GM18867 (cell line): Measurements from ENCODE around the gene IL4.

Experiments used
- ATAC-seq: cut with Tn5 transposase; IDR thresholded peaks from one replicate; pipeline ENCODE4 v1.9.1; 2021; ENCODE audit warnings: mild to moderate bottlenecking, moderate library complexity; ENCODE audit not compliant: unreplicated experiment

IL4 gene

DNA sequence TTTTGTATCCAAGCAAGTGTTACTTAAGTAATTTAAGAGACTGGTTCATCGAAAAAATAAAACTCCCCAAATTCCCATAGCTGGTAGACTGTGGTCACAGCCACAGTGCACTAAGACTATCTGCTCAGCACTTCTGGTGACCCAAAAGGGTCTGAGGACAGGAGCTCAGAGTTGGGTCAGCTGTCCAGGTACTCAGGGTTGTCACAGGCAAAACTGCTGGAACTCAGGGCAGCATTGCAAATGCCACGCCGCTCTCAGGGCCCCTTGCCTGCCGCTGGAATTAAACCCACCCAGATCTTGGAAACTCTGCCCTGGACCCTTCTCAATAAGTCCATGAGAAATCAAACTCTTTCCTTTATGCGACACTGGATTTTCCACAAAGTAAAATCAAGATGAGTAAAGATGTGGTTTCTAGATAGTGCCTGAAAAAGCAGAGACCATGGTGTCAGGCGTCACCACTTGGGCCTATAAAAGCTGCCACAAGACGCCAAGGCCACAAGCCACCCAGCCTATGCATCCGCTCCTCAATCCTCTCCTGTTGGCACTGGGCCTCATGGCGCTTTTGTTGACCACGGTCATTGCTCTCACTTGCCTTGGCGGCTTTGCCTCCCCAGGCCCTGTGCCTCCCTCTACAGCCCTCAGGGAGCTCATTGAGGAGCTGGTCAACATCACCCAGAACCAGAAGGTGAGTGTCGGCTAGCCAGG, 16.0 kb upstream of the IL4 start, which contains the start of gene IL13:
Gene IL13 (plus strand): TSS at position 498 of the 705 bp plus-strand sequence. CDS start 14 bp downstream, at position 512.
- ATAC-seq = no peak

DNA sequence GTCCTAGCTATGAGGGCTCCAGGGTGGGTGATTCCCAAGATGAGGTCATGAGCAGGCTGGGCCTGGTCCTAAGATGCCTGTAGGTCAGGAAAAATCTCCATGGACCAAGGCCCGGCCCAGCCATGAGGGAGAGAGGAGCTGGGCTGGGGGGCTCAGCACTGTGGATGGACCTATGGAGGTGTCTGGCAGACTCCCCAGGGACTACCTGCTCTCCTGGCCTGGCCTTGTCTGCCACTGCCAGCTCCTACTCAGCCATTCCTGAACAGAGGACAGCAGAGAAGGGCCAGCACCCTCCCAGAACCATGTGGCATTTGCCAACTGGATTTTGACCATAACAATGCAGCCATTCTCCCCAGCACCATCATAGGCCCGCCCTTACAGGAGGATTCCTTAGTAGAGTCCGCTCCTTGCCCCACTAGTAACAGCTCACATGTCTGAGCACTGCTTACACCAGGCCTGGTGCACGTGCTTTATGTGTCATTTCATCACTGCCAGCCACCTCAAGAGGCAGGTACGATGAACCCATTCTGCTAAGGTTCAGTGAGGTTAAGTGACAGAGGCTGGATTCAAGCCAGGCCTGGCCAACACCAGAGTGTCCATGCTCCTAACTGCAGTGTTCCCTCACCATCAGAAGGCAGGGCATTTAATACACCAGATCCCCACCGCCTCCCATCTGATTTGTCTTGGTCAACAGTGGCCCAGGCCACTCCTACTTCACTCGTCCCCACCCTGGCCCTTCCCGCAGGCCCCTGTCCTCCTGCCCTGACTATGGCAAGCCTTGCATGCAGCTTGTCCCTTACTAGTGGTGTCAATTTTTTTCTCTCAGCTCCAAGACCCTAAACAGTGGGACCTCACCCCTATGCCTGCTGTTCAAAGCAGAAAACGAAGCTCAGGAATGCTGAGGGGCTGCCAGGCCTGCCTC, 15.1 kb upstream of the IL4 start:
- no peak for ATAC-seq

DNA sequence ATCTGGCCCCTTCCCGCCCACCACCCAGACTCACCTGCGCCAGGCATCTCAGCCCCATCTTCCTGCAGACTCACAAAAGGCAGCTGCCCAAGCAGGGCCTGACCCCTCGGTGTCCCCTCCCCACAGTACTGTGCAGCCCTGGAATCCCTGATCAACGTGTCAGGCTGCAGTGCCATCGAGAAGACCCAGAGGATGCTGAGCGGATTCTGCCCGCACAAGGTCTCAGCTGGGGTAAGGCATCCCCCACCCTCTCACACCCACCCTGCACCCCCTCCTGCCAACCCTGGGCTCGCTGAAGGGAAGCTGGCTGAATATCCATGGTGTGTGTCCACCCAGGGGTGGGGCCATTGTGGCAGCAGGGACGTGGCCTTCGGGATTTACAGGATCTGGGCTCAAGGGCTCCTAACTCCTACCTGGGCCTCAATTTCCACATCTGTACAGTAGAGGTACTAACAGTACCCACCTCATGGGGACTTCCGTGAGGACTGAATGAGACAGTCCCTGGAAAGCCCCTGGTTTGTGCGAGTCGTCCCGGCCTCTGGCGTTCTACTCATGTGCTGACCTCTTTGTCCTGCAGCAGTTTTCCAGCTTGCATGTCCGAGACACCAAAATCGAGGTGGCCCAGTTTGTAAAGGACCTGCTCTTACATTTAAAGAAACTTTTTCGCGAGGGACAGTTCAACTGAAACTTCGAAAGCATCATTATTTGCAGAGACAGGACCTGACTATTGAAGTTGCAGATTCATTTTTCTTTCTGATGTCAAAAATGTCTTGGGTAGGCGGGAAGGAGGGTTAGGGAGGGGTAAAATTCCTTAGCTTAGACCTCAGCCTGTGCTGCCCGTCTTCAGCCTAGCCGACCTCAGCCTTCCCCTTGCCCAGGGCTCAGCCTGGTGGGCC, 13.9 kb upstream of the IL4 start:
- no peak for ATAC-seq

- no peak for ATAC-seq
Observed at GRCh38 chr5:132661231-132662003, 12.4 kb upstream of the IL4 start.

DNA sequence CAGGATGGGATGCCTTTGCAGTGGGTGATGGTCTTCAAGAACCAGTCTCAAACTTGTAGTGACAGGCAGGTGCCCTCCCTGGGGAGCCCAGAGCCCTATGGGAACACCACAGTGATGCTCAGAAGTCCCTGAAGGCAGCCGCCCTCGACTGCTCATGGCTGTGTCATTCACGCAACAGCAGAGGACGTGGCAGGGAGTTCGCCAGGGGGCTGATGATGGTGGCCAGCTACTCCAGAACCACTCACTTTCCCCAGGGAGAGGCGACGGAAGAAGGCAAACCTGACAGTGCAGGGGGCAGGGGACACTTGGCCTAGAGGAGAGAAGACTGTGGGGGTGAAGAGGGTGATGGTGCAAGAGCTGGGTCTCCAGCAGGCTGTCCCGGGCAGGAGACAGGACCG, 11.8 kb upstream of the IL4 start:
- no peak for ATAC-seq

GRCh38 chr5:132662925-132663770, 10.6 kb upstream of the IL4 start:
- ATAC-seq = peak; percentile 53

DNA sequence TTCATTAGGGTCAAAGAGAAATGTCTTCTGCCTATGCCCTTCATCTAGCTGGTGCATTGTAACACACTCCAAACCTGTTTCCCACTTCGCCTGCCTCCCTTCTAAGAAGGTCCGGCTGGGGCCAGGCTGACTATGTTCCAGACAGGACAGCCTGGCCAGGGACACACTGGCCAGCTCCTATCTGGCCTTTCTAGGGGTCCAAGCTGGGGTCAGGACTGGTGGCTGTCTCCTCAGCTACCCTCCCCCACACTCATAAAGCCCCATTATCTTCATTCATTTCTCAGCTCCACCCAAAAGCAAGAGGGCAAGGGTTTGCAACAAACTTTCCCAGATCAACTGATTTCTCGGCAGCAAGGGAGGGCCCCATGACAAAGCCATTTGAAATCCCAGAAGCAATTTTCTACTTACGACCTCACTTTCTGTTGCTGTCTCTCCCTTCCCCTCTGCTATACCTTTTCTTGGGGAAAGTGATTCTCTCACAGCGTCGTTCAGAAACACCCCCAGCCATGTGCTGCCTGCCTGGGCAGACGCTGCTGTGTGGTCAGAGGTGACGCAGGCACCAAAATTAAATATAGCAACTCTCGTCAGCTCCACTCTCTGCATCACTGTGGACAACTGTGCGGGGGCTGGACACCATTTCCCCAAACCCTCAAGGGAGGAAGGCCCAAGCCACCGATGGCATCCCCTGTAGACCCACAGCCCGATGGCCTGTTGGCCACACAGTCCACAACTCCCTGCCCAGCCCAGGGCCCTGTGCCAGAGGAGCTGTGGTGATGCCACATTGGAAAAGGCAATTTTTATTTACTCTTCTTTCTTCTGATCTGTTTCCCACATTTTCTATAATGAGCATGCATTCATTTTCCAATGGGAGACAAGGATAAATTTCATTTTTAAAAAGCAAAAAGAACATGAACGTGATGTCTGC, 9.8 kb upstream of the IL4 start:
- peak; percentile 66 for ATAC-seq

GRCh38 chr5:132664696-132665209, 9.0 kb upstream of the IL4 start:
- ATAC-seq = no peak

- no peak for ATAC-seq
Observed at GRCh38 chr5:132665574-132666080, 8.2 kb upstream of the IL4 start.

DNA sequence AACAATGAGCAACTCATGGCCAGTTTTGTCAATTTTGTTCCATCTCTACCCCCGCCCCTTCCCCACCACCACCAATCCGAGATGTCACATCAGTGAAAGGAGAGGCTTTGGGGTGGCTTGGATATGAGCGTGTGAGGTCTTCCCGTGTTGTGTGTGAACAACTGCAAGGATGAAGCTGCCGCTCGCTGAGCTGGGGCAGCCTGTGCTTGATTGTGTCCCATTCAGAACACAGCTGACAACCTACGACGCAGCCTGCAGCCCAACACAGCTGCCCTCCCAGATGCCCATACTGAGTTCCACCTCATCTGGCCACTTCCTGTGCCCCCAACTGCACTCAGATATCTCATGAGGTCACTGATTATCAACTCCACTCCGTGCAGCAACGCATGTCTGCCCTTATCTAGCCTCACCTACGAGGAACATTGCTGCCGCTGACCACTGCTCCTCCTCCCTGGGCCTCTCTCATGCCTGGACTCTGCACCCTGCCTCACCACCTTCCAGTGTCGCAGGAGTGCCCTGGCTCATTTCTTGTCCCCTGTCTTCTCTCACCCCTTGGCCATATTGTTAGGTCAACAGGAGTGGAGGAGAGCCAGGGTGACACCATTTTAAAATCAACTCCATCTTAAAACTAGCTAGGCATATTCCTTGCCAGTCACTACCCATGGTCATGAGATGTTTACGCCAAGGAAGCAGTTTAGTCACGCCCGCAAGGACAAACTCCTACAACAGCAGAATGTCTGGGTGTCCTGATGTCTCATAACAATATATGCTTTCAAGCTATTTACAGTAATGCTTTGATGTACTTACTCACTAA, 7.3 kb upstream of the IL4 start:
- ATAC-seq = no peak

DNA sequence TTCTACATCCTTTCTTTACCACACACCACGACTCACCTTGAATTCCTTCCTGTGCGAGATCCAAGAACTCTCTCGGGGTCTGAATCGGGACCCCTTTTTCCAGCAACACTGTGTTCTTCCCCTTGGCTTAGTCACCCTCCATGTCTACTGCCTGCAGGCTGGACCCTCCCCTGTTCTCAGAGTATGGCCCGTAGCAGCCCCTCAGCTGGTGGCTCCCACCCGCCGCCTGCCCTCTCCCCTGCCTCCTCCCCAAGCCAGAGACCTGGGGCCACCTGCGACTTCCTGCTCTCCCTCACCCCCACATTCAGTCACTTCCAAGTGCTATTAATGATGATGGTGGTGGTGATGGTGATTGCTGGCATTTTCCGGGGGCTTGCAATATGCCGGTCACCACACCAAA, 6.5 kb upstream of the IL4 start:
- ATAC-seq = no peak

DNA sequence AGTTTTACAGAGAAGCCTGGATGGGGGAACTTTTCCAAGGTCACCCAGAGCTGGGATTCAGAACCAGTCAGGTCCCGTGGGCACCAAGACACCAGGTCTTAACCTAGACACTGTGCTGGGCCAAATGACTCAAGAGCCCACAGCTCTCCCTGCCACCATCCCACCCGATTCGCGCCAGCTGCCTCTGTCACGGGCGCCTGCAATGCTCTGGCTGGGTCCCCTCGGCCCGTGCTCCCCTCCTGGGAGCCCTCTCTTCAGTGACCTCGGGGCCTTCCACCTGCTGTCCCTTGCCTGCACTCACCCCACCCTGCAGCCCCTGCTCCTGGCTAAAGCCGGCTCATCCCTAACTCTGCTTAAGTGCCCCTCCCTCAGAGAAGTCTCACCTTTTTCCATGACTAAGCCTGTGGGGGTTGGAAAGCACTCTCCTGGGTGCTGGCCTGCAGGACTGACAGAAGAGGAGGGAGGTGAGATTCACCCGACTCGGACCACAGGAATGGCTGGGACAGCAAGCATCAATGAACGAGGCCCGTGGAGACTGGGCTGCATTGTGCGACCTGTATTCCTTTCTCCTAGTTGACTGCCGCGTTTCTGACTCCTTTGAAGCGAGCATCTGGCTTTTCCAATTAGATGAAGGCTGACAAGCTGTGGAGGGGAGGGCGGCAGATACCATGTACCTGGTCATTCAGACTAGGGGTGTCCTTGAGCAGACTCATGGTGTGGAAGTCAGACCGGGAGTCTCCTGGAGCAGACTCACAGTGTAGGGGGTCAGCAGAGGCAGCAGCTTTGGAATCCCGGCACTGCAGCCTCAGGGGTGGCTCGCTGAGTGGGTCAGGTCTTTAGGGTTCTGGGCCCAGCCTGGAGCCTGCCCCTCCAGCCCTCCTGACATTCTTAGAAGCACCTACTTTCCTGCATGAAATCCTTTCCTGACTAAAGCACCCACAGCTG, 5.8 kb upstream of the IL4 start:
- ATAC-seq = no peak

- no peak for ATAC-seq
Observed at GRCh38 chr5:132668706-132669454, 4.9 kb upstream of the IL4 start.

GRCh38 chr5:132669455-132669820, 4.4 kb upstream of the IL4 start:
- ATAC-seq = no peak
